Fibroblast of lung (primary cell): Measurements from ENCODE around the gene HIVEP1.

Experiments used
- EZH2 ChIP-seq: IDR thresholded peaks from 2 replicates; pipeline ENCODE4 v1.5.1; 2012; ENCODE audit warnings: low read length, control low read depth, mild to moderate bottlenecking; ENCODE audit errors: missing control alignments
- TF ChIP-seq, protein P1 (sequence below), 2 donors: IDR thresholded peaks in 1 of 2; conservative IDR thresholded peaks in 1 of 2; 1 replicate in 1 of 2; 2 replicates in 1 of 2; pipeline ENCODE4 v1.5.1; 2011 to 2012; ENCODE audit warnings: low read length in 2 of 2, control low read depth in 1 of 2, inconsistent platforms in 1 of 2, low read depth in 1 of 2, mild to moderate bottlenecking in 1 of 2

DNA sequence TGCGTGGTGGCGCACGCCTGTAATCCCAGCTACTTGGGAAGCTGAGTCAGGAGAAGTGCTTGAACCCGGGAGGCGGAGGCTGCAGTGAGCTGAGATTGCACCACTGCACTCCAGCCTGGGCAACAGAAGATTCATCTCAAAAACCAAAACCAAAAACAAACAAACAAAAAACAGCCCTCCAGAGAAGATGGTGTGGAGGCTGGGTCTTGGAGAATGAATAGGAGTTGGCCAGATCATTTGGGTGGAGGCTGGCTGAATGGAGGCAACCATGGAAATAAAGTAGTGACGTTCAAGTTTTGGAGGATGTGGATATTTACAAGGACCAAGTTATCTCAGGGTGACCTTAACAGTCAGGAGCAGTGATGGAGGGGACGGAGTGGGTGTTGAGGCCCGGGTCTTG lies 24.7 kb downstream of the HIVEP1 start:
- TF ChIP-seq EZH2, result no peak
- TF ChIP-seq, protein P1, sequence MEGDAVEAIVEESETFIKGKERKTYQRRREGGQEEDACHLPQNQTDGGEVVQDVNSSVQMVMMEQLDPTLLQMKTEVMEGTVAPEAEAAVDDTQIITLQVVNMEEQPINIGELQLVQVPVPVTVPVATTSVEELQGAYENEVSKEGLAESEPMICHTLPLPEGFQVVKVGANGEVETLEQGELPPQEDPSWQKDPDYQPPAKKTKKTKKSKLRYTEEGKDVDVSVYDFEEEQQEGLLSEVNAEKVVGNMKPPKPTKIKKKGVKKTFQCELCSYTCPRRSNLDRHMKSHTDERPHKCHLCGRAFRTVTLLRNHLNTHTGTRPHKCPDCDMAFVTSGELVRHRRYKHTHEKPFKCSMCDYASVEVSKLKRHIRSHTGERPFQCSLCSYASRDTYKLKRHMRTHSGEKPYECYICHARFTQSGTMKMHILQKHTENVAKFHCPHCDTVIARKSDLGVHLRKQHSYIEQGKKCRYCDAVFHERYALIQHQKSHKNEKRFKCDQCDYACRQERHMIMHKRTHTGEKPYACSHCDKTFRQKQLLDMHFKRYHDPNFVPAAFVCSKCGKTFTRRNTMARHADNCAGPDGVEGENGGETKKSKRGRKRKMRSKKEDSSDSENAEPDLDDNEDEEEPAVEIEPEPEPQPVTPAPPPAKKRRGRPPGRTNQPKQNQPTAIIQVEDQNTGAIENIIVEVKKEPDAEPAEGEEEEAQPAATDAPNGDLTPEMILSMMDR (conservative IDR thresholded peaks at IDR 0.05 in 1 of 2, IDR thresholded peaks at IDR 0.05 in 1 of 2; ENCODE audit: low read depth in 1 of 2, low read length in 2 of 2), result no peak
